Measurements from ENCODE around the gene TXNRD2.
A peak's percentile ranks its signal among the peaks of the same experiment; 100 is the strongest.

The TXNRD2 gene

DNA sequence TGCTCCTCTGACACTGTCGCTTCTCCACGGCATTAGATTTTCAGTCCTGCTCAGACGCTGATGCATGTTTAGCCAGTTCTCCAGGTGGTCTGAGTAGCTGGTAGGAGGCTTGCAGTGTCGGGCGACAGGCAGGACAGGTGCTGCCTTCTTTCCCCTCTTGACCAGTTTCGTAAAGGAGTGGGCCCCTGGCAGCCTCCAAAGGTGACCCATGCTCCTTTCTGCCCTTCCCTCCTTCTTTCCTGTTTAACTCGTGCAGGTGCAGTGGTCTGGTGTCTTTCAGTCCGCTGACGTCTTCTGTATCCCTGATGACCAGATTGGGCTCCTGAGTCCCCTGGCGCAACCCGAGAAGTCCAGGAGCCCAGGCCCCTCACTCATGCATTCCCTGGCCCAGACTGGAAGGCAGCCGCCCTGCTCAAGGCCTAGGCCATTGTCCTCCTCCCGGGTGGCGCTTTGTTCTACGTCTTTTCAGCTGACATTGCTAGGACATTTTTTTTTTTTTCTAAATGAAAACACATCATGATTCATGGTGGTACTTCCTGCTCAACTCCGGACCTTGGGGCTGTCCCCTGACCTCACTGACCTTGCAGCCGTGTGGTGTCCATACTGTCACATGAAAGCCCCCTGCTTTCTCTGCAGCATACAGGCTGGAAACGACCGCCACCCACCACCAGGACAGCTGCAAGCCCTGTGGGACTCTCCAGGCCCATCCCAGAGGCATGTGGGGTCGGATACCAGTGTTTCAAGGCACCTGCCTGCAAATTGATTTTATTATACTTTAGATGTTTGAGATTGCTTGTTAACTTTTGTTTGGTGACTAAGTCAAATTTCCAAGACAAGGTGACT, 25.5 kb upstream of the TXNRD2 start:
- DNase-seq (ENCODE audit: low read depth), result no peak

DNA sequence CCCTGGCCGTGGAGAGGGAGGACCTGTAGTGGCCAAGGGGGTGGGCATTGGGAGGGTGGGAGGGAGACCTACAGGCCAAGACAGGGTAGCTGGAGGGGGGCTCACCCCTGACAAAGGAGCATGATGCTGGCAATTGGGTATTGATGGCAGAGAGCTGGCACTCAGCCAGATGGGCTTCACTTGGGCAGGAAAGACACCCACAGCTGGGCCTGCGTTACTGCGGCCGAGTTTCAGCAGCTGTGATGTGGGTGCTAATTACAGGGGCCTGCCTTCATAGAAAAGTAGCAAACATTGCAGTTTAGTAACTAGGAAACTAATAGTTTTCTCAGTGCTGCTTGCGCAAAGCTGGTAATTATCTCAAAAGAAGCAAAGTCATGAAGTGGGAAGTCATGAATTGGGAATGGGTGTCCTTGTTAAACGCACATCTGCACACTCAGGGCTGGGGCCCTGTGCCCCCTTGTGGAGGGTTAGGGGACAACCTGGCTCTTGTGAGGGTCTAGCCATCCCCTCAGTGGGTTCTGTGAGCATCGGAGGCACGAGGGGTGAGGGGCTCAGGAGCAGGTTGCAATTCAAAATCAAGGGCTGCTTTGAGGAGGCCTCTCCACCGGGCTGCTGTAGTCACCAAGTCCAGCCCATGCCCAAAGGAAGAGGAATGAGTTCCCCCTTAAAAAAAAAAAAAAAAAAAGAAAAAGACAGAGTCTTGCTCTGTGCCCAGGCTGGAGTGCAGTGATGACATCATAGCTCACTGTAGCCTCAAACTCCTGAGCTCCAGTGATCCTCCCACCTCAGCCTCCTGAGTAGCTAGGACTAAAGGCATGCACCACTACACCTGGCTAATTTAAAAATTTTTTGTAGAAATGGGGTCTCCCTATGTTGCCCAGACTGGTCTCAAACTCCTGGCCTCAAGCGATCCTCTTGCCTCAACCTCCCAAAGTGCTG, 24.4 kb upstream of the TXNRD2 start:
- no peak for DNase-seq (ENCODE audit: low read depth)

DNA sequence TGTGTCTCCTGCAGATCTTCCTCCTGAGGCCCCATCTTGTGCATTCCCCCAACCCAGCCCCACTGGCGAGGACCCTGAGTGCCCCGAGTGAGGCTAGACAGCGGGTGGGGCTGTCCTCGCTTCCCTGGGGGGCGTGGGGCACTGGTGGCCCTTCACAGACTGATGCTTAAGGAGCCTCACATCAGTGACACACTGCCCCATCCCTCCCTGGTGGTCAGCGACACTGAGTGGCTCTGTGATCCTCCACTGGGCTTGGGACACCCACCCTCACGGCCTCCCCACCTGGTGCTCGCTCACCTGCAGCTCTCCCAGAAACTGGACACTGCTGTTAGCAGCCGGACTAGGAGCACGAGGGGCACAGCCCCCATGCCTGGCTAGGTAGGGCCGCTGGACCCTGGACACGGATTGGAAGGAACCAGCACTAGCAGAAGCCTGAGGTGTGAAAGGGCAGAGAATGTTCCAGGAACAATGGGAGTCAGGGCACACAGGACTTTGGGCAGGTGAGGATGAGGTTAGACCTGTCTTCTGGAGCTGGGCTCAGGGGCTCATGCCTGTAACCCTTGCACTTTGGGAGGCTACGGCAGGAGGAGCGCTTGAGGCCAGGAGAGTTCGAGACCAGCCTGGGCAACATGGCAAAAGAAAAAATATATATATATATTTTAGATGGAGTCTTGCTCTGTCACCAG, 23.2 kb upstream of the TXNRD2 start:
- no peak for DNase-seq (ENCODE audit: low read depth)

DNA sequence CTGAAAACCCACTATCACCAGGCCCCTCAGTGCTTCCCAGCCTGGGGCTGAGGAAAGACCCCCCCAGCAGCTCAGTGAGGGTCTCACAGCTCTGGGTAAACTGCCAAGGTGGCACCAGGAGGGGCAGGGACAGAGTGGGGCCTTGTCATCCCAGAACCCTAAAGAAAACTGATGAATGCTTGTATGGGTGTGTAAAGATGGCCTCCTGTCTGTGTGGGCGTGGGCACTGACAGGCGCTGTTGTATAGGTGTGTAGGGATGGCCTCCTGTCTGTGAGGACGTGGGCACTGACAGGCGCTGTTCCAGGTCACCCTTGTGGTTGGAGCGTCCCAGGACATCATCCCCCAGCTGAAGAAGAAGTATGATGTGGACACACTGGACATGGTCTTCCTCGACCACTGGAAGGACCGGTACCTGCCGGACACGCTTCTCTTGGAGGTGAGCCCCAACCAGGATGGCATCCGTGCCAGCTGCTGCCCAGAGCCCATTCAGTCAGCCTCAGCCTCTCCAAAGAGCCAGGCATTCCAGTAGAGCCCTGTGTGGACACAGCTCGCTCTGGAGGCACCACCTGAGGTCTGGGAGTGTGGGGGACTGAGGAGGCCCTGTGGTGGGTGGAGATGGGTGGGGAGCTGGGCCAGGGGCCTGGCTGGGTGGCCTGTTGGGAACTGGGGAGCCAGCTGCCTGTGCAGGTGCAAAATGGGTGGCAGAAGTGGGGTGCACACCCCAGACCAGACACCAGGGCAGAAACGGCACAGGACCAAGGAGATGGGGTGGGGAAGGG, 22.4 kb upstream of the TXNRD2 start:
- no peak for DNase-seq (ENCODE audit: low read depth)

DNA sequence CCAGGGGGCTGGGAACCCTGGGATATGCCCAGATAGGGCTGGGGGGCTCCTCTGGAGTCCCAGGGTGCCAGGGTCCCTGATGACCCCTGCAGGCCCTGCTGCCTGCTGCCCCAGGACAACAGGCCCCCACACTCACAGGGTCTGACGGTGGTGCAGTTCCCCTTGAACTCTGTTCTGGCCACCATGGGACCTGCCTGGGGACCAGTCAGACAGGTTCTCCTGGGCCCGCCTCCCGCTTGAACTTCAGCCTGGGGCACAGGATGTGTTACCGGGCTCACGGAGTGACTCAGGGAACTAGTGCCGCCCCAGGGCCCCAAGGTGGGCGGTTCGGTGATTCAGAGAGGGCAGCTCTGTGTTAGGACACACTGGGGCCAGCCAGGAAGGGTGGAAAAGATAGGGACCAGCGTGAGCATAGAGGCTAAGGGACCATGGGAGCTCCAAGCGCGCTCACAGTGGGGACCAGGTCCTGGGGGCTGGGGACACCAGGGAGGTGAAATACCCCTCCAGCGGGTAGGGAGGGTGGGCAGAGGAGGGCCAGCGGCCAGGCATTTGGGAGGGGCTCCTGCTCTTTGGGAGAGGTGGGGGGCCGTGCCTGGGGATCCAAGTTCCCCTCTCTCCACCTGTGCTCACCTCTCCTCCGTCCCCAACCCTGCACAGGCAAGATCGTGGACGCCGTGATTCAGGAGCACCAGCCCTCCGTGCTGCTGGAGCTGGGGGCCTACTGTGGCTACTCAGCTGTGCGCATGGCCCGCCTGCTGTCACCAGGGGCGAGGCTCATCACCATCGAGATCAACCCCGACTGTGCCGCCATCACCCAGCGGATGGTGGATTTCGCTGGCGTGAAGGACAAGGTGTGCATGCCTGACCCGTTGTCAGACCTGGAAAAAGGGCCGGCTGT, 21.5 kb upstream of the TXNRD2 start:
- DNase-seq (ENCODE audit: low read depth), result no peak

DNA sequence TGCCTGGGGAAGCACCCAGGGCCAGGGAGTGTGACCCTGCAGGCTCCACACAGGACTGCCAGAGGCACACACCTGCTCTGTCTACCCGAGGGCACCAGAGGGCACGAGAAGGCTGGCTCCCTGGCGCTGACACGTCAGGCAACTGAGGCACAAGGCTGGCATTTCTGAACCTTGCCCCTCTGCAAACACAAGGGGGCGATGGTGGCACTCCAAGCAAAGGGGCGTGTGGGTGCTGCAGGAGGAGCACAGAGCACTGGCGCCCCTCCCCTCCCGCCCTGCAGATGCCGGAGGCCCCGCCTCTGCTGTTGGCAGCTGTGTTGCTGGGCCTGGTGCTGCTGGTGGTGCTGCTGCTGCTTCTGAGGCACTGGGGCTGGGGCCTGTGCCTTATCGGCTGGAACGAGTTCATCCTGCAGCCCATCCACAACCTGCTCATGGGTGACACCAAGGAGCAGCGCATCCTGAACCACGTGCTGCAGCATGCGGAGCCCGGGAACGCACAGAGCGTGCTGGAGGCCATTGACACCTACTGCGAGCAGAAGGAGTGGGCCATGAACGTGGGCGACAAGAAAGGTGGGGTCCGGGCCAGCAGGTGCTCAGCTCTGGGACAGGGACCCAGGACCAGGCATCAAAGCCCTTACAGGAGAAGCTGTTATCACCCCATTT, 20.8 kb upstream of the TXNRD2 start:
- peak; percentile 42 for DNase-seq (ENCODE audit: low read depth)

DNA sequence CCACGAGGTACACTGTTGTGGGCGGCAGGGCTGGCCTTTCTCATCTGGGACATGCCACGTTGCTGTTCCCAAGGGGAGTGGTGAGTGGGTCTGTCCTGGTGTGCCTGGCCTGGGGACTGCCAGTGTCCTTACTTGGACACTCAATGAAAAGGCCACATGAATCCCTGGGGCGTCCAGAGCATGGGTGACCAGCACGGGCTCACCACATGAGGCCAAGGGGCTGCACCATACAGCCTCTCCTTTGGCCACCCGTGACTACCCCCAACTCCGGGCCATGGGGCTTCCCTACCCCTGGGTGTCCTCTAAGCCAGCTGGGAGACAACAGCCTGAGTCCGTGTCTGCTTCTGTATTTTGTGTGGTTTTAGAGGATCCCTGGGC, 20.2 kb upstream of the TXNRD2 start:
- no peak for DNase-seq (ENCODE audit: low read depth)

DNA sequence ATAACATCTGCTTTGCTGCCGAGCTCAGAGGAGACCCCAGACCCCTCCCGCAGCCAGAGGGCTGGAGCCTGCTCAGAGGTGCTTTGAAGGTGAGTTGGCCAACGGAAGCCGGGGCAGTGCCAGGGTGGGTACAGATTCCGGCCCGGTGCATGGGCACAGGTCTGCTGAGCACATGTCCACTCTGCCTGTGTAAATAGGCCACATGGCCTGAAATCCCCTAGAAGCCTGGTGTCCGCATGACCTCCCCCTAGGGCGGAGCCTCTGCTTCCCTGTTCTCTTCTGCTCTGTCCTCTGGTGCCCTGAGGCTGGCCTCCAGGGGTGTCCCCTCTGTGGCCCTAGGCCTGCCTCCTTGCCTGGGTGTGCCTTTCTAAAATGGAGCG, 19.6 kb upstream of the TXNRD2 start:
- DNase-seq (ENCODE audit: low read depth), result no peak

DNA sequence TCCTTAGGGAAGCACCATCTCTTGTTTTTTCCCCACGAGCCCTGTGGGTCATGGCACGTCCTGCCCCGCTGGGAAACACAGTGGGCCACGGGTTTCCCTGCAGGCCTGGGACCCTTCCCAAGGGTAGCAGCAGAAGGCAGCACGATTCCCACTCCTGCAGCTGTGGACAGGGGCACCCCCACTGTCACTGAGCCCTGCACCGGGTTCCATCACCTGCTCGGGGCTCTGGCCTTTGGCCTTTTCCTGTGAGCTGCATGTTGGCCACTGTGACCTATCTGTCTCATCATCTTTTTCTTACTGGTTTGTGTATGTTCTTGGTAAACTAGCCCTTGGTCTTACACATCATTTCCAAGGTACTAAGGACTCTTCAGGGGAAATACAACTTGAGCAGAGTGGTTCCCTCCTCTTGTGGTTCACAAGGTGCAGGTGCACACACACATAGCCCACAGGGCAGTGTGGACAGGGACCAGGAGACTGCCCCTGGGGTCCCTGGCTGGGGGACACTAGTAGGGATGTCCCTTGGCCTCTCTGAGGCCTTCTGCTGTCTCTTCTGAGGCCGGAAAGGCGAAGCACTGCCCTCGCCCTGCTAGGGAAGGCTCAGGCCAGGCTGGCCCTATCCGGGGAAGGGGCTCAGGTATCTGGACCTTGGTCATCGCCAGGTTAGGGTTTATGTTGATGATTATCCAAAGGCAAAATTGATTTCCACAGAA, 19.0 kb upstream of the TXNRD2 start:
- no peak for DNase-seq (ENCODE audit: low read depth)

DNA sequence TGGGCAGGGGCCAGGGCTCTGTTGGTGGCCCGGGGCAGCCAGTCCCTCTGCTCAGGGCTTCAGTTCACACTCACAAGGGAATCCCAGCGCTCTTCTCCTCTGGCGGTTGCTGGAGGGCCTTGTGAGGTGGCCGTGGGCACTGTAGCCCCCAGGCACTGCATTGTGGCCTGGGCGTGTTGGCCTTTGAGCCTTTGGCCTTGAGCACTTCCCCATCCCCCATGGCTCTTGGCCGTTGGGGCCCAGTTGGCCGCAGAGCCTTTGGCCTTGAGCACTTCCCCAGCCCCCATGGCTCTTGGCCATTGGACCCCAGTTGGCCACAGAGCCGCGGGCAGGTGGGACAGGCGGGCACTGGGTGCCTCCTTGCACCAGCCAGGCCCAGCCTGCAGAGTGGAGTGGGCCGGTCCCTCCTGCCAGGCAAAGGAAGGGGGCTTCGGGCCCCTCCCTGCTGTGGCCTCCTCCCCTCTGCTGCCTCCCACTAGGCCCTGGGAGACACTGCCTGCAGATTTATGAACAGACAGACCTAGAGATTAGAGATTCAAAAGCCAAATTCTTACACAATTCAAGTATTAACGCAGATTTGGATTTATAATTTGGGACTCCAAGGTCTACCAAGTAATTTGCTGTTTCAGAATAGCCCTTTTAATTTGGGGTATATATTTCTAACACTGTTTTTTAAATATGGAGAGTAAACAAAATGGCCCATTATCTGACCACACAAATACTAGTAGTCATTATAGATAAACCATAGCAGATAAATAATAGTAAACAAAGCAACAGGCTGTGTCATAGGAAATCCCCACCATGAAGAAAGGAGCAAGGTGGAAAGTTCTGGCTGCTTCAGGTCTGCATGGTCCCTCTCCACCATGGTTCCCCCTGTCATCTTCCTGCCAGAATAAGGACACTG, 18.2 kb upstream of the TXNRD2 start:
- no peak for DNase-seq (ENCODE audit: low read depth)

DNA sequence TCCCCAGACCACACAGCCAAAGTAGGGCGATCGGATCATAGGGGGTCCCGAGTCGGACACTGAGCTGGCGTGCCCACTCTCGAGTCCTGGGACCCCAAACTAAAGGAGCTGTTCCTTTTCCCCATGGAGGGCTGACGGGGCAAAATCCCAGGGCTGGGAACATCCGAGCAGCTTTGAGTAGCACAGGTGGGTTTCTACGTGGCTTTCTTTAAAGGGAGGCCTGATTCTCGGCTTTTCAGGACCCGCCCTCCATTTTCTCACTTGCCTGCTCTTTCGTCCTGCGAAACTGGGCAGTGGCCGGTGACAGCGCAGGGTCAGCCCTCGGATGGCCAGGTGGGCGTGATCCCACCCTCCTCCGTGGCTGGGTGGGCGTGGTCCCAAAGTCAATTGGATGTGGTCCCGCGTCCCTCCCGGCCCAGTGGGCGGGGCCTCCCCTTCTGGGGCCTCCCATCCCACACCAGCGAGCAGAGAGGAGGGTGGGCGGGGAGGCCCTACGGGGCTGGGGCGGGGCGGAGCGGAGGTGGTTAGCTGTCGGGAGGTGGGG, 17.5 kb upstream of the TXNRD2 start:
- no peak for DNase-seq (ENCODE audit: low read depth)

DNA sequence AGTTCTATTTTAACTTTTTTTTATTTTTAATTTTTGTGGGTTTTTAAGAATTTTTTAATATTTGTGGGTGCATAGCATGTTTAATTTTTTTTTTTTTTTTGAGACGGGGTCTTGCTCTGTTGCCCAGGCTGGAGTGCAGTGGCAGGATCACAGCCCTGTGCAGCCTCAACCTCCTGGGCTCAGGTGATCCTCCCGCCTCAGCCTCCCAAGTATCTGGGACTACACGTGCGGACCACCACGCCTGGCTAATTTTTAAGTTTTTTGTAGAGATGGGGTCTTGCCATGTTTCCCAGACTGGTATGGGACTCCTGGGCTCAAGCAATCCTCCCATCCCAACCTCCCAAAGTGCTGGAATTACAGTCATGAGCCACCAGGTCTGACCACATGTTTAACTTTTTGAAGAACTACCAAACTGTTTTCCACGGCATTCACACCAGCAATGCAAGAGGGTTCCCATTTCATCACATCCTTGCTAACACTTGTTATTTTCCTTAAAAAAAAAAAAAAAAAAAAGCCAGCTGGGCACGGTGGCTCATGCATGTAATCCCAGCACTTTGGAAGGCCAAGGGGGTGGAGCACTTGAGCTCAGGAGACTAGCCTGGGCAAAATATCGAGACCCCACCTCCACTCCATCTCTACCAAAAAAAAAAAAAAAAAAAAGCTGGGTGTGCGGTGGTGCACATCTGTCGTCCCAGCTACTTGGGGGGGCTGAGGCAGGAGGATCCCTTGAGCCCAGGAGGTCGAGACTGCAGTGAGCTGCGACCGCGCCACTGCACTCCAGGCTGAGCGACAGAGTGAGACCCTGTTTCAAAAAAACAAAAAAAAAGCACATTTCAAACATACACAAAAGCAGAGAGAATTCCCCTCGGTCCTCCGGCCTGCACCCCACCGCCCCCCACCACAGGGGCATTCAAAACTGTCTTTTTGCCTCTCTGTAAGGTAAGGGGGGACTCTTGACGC, 16.7 kb upstream of the TXNRD2 start:
- DNase-seq (ENCODE audit: low read depth), result no peak

DNA sequence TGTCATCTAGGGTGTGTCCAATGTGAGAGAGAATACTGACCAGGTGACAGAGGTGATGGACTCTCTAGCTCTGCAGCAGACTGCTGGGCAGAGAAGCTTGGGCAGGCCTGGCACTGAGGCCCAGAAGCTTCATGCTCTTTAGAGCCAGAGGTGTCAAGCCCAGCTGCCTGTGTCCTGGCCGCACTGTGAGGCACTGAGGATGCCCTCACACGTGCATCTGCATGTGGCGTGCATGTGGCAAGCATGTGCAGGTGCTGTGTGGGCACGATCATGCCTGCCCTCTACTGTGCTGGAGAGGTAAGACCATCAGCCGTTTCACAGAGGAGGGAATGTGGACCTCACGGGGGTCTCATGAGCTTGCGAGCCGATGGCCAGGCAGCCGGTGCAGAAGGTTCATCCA, 15.8 kb upstream of the TXNRD2 start:
- no peak for DNase-seq (ENCODE audit: low read depth)

DNA sequence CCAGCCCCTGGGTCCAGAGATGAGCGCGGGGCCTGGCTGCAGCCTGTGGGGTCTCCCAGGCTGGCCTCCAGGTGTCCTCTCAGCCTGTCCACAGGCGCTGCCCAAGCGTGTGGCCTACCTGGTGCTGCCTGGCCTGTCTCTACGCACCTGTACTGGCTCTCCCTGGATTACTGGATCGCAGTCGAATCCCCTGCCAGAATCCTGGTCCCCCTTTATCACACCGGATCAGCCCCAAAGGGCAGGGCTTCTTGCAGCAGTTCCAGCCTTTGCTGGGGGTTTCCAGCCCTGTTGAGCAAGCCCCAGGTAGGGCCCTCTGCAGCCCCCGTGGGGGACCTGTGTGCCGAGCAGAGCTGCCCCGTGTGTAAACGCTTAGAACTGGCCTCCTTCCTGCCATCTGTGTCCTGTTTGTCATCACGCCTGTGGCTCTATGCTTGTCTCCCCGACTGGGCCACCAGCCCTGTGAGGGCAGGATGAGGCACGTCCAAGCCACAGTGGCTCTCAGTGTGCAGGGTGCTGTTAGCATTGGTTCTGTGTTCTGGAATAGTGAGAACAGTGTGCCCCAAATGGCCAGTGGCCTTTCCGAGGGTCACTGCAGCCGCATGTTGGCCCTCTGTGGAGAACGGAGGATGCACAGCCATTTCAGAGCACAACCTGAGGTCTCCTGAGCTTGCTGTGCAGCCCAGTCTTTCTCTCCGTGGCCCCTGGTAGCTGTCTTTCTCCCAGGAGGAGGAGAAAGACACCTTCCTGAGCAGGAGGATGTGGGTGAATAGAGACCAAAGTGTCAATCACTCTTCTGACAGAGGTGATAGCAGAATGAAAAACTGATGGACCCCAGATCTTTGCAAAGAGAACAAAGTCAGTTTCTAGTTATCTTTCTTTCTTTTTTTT, 13.9 kb upstream of the TXNRD2 start:
- no peak for DNase-seq (ENCODE audit: low read depth)

DNA sequence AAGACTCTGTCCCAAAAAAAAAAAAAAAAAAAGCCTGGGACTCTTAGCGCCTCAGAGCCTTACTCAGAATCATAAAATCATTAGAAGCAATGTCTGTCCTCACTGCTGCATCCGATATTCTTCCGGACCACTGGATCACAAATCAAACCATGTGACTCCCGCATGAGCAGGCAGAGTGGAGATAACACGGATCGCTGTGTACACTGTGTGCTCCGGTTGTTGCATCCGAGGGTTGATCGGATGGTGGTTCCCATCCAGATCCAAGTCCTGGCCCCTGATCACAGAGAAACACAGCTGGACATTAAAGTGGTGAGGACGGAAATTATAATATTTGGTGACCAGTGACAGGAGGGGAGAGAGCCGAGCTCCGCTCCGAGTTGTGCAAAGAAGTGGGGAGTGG, 9.7 kb upstream of the TXNRD2 start:
- DNase-seq (ENCODE audit: low read depth), result no peak
